BJ (cell line): Measurements from ENCODE around the gene CCDC121. TPM values are rescaled to one million over a fixed set of nuclear protein-coding genes. Genes with fewer than 3 reads are reported as not detected.
A peak's percentile ranks its signal among the peaks of the same experiment; 100 is the strongest.

Source experiments
- CTCF ChIA-PET: fragments of 350-600 bp; formaldehyde crosslinking; extraction: SDS; loops from one replicate; lab custom pipeline; 2021; ENCODE audit warnings: antibody characterized with exemption, inconsistent platforms; lab: Yijun Ruan, JAX
- POLR2A ChIA-PET: fragments of 300-600 bp; sonication (Branson Sonifier 250); formaldehyde crosslinking; extraction: SDS; loops from one replicate; lab custom pipeline; 2021; ENCODE audit warnings: antibody characterized with exemption; lab: Charles Lee
- DNase-seq: peaks from one replicate; pipeline ENCODE4 v3.0.0-alpha.2; 2011; ENCODE audit warnings: low read depth
- H3K27me3 ChIP-seq: 2 replicates; pipeline ENCODE4 v1.6.0; 2011; ENCODE audit warnings: low read length; ENCODE audit not compliant: control insufficient read depth, insufficient read depth
- H3K36me3 ChIP-seq: 2 replicates; pipeline ENCODE4 v1.5.1; 2011; ENCODE audit warnings: low read length; ENCODE audit not compliant: control insufficient read depth, insufficient read depth
- H3K4me3 ChIP-seq: 2 replicates; pipeline ENCODE4 v1.5.1; 2011; ENCODE audit warnings: low read depth, mild to moderate bottlenecking, control low read depth, low read length
- polyA plus RNA-seq: library from polyadenylated mRNA; depleted of rRNA; stranded (reverse); fragments of >200 nt; gene quantifications from 2 replicates; pipeline ENCODE4 v1.2.3, GENCODE V29; 2011
- TF ChIP-seq, protein P1 (sequence below): IDR thresholded peaks from 2 replicates; pipeline ENCODE4 v1.5.1; 2011; ENCODE audit warnings: low read depth, mild to moderate bottlenecking, control low read depth, inconsistent platforms, low read length, moderate library complexity; ENCODE audit not compliant: insufficient read depth

The CCDC121 gene
- polyA plus RNA-seq, 1 experiment, result 0.58 TPM

DNA sequence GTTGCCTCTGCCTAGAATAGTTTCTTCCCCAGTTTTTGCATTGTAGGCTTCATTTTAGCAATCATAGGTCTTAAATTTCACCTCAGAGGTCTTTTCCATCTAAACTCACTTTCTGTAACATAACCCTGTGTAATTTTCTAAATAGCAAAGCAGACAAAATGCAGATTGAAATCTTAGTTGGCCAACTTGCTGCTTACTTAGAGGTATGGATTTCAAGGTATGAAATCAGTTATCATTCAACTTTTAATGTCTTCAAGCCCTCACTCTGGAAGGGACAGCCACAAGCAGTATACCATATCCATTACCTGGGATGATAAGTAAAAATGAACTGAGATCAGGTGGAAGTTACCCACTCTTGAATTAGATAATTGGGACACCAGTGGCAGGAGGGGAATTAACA is 3.9 kb downstream of the CCDC121 start:
- ChIA-PET POLR2A (no interaction called here), CTCF (no interaction called here)
- DNase-seq, result no peak
- H3K4me3 ChIP-seq, result no peak overlapping the region
- H3K27me3 ChIP-seq, result no peaks in the 10 kb centered on the region
- TF ChIP-seq, protein P1, sequence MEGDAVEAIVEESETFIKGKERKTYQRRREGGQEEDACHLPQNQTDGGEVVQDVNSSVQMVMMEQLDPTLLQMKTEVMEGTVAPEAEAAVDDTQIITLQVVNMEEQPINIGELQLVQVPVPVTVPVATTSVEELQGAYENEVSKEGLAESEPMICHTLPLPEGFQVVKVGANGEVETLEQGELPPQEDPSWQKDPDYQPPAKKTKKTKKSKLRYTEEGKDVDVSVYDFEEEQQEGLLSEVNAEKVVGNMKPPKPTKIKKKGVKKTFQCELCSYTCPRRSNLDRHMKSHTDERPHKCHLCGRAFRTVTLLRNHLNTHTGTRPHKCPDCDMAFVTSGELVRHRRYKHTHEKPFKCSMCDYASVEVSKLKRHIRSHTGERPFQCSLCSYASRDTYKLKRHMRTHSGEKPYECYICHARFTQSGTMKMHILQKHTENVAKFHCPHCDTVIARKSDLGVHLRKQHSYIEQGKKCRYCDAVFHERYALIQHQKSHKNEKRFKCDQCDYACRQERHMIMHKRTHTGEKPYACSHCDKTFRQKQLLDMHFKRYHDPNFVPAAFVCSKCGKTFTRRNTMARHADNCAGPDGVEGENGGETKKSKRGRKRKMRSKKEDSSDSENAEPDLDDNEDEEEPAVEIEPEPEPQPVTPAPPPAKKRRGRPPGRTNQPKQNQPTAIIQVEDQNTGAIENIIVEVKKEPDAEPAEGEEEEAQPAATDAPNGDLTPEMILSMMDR, result no peak
- peaks cover 4% of the 10 kb centered on the region; the same call in 1 of the 2 replicates for H3K36me3 ChIP-seq

DNA sequence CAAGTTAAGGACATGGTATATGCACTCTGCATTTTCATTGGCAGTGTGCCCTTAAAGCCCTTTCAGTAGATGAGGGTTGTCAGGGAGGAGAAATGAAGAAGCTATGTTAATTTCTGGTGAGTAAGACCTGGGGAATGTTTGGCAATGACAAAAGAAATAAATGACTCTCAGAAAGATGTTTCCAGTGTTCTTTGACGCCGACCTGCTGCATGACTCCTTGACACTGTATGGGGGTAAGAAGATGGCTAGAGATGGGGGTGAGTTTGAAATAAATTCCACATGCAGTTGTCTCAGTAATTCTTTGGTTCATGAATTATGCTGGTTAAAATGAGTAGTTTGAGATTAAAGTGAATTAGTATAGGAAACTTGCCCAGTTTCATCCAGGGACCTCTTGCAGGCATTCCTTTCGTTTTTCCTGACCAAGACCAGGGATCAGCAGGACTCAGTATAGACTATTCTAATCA is 5.9 kb downstream of the CCDC121 start:
- H3K4me3 ChIP-seq, result no peak overlapping the region
- POLR2A ChIA-PET, result interaction anchor here (0.6 kb wide), 1 partner anchor 801 kb away, joined by 3 read pairs; no protein-coding TSS in a partner anchor

DNA sequence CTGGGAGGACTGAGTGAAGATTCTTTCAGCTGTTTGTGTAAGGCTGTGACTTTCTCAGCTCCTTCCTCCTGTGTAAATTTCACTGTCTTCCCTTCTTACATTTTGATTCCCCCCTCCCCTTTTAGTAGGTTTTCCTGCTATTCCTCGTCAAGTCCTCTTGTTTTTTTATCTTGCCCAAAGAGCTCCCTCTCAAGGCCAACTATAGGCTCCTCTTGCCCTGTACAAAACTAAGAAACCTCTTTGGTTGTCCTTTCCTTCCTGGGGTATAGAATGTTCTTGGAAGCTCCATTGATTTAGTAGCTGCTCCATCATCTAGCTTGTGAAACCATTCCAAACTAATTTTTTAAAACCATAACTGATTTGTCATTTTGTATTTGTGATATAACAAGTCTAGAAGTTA is 7.3 kb downstream of the CCDC121 start:
- Histone ChIP-seq H3K36me3 (peaks cover 7% of the 10 kb centered on the region; the same call in 1 of the 2 replicates), H3K27me3 (no peaks in the 10 kb centered on the region), H3K4me3 (no peak overlapping the region)
- TF ChIP-seq, protein P1, result no peak
- ChIA-PET CTCF (interaction anchor here (1.2 kb wide), 1 partner anchor 32 kb away, joined by 4 read pairs; no protein-coding TSS in a partner anchor), POLR2A (interaction anchor here (0.7 kb wide), 1 partner anchor 191 kb away, joined by 4 read pairs; no protein-coding TSS in a partner anchor)
- DNase-seq, result no peak

More for the DNA sequence above, 5.9 kb downstream of the CCDC121 start:
- TF ChIP-seq, protein P1, result no peak
- DNase-seq, result peak; percentile 24
- no peaks in the 10 kb centered on the region for H3K27me3 ChIP-seq
- peaks cover 4% of the 10 kb centered on the region; the same call in 1 of the 2 replicates for H3K36me3 ChIP-seq
- CTCF ChIA-PET, result interaction anchor here (0.6 to 1.4 kb wide), 4 partner anchors 9 to 85 kb away, joined by 3 to 5 read pairs (median 4); no protein-coding TSS in a partner anchor

DNA sequence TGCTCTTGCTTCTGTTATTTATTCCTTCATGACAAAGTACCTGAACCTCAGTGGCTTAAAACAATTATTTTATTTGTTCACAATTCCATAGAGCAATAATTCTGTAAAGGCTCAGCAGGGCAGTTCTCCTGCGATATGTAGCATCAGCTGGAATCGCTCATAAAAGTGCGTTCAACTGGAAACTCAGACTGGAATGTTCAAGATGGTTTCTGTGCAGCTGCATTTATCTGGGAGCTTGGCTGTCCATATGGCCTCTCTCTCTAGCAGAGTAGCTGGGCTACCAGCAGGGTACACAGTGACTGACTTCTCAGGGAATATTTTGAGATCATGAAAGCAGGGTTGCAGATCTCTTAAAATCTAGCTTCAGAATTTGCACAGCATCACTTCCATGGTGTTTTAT is 13.5 kb downstream of the CCDC121 start:
- no peak for DNase-seq

DNA sequence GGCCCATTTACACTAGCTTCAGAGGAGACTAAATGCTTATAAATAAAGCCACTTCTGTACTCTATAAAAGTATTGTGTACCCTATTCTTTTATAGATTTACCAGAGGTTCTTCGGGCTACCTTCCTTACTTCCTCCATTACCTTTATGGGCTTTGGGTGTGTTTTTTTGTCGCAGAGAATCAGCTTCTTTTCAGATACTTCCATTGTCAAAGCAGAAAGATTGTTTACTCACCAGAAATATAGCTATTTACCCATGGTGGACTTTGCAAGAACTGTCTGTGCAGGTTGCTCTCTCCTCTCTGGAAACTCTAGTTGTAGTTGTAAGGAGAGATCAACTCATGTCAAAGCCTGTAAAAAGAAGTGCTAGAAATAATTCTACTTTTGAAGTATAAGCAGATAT is 14.8 kb downstream of the CCDC121 start:
- ChIA-PET POLR2A (no interaction called here), CTCF (interaction anchor here (1.6 kb wide), 1 partner anchor 8 kb away, joined by 4 read pairs; no protein-coding TSS in a partner anchor)
- TF ChIP-seq, protein P1, result no peak
- no peak overlapping the region for H3K4me3 ChIP-seq
- no peak for DNase-seq
- peaks cover 4% of the 10 kb centered on the region for H3K36me3 ChIP-seq
- H3K27me3 ChIP-seq, result no peaks in the 10 kb centered on the region

More for the DNA sequence above, 13.5 kb downstream of the CCDC121 start:
- ChIA-PET CTCF (no interaction called here), POLR2A (no interaction called here)
- H3K27me3 ChIP-seq, result no peaks in the 10 kb centered on the region
- TF ChIP-seq, protein P1, result no peak
- H3K36me3 ChIP-seq, result peaks cover 4% of the 10 kb centered on the region; the same call in 1 of the 2 replicates
- no peak overlapping the region for H3K4me3 ChIP-seq
